NCI-H146 treated with DMSO at 0.1 percent for 48 hours (cell line): ENCODE data around the gene RPRD1B.

ENCODE experiments used
- DNase-seq: peaks from one replicate; lab custom pipeline; 2025; ENCODE audit not compliant: unreplicated experiment; lab: John Stamatoyannopoulos, UW

RPRD1B gene

GRCh38 chr20:38033330-38034107 lies at the start of gene RPRD1B, which contains the start of gene TTI1:
Gene RPRD1B (plus strand): TSS chr20:38033746. CDS start chr20:38033948, 202 bp downstream.
Gene TTI1 (minus strand): TSS chr20:38033456. CDS start chr20:38013816, 19,640 bp downstream.
- peak; percentile 90 for DNase-seq

- no peak for DNase-seq
Measured at GRCh38 chr20:37984018-37984785, 49.3 kb upstream of the RPRD1B start.

- DNase-seq = no peak
Measured at GRCh38 chr20:37986044-37986858, 47.3 kb upstream of the RPRD1B start.

- DNase-seq = no peak
Measured at GRCh38 chr20:37986873-37987601, 46.5 kb upstream of the RPRD1B start.

GRCh38 chr20:37987602-37988290 lies 45.8 kb upstream of the RPRD1B start:
- no peak for DNase-seq

- DNase-seq = no peak
Measured at GRCh38 chr20:37988306-37988954, 45.1 kb upstream of the RPRD1B start.

- no peak for DNase-seq
Measured at GRCh38 chr20:37989601-37990295, 43.8 kb upstream of the RPRD1B start.

- DNase-seq = no peak
Measured at GRCh38 chr20:37990571-37991151, 42.9 kb upstream of the RPRD1B start.

- DNase-seq = no peak
Measured at GRCh38 chr20:37991157-37991866, 42.2 kb upstream of the RPRD1B start.

- DNase-seq = no peak
Measured at GRCh38 chr20:37991908-37992307, 41.6 kb upstream of the RPRD1B start.

GRCh38 chr20:37992802-37993409 lies 40.6 kb upstream of the RPRD1B start:
- peak; percentile 26 for DNase-seq

- DNase-seq = no peak
Measured at GRCh38 chr20:37994512-37994911, 39.0 kb upstream of the RPRD1B start.

GRCh38 chr20:37995856-37996605 lies 37.5 kb upstream of the RPRD1B start:
- no peak for DNase-seq

- DNase-seq = no peak
Measured at GRCh38 chr20:37997516-37997915, 36.0 kb upstream of the RPRD1B start.

GRCh38 chr20:37999526-38000263 lies 33.9 kb upstream of the RPRD1B start:
- DNase-seq = no peak

GRCh38 chr20:38000293-38000692 lies 33.3 kb upstream of the RPRD1B start:
- DNase-seq = no peak
